ENCODE results near the gene FIGN. TPM values are rescaled to one million over a fixed set of nuclear protein-coding genes. Genes with fewer than 3 reads are reported as not detected.

The FIGN gene
- total RNA-seq, 1 donor, result 2.5 TPM

DNA sequence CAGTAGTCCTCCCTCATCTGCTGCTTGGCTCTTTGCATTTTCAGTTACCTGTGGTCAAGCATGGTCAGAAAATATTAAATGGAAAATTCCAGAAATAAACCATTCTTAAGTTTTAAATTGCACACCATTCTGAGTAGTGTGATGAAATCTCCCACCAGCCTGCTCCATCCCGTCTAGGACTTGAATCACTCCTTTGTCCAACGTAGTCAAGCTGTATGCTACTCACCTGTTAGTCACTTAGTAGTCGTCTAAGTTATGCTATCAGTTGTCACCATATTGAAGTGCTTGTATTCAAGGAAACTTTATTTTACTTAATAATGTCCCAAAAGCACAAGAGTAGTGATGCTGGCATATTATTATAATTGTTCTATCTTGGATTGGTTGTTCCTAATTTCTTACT is 172.5 kb downstream of the FIGN start:
- Histone ChIP-seq H3K4me1 (ENCODE audit: insufficient read depth, low read length) (no peaks in the 10 kb centered on the region), H3K27ac (ENCODE audit: low read depth, low read length) (no peak overlapping the region), H4K20me1 (ENCODE audit: insufficient read depth, low read length) (no peaks in the 10 kb centered on the region), H3K9me3 (ENCODE audit: low read depth, low read length) (no peaks in the 10 kb centered on the region), H3K4me3 (ENCODE audit: insufficient read depth, low read length) (no peak overlapping the region), H3K36me3 (ENCODE audit: insufficient read depth, low read length) (no peaks in the 10 kb centered on the region), H3K4me2 (ENCODE audit: insufficient read depth, low read length) (no peak overlapping the region), H3K27me3 (ENCODE audit: insufficient read depth, low read length) (no peaks in the 10 kb centered on the region), H3K79me2 (ENCODE audit: insufficient read depth, low read length) (no peaks in the 10 kb centered on the region), H2AFZ (ENCODE audit: low read length) (no peak overlapping the region)
- no peak for DNase-seq (ENCODE audit: insufficient read length, low spot score, missing footprints)
- TF ChIP-seq, protein P1, sequence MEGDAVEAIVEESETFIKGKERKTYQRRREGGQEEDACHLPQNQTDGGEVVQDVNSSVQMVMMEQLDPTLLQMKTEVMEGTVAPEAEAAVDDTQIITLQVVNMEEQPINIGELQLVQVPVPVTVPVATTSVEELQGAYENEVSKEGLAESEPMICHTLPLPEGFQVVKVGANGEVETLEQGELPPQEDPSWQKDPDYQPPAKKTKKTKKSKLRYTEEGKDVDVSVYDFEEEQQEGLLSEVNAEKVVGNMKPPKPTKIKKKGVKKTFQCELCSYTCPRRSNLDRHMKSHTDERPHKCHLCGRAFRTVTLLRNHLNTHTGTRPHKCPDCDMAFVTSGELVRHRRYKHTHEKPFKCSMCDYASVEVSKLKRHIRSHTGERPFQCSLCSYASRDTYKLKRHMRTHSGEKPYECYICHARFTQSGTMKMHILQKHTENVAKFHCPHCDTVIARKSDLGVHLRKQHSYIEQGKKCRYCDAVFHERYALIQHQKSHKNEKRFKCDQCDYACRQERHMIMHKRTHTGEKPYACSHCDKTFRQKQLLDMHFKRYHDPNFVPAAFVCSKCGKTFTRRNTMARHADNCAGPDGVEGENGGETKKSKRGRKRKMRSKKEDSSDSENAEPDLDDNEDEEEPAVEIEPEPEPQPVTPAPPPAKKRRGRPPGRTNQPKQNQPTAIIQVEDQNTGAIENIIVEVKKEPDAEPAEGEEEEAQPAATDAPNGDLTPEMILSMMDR (IDR thresholded peaks at IDR 0.05; ENCODE audit: extremely low read depth, low read depth, low read length), result no peak

DNA sequence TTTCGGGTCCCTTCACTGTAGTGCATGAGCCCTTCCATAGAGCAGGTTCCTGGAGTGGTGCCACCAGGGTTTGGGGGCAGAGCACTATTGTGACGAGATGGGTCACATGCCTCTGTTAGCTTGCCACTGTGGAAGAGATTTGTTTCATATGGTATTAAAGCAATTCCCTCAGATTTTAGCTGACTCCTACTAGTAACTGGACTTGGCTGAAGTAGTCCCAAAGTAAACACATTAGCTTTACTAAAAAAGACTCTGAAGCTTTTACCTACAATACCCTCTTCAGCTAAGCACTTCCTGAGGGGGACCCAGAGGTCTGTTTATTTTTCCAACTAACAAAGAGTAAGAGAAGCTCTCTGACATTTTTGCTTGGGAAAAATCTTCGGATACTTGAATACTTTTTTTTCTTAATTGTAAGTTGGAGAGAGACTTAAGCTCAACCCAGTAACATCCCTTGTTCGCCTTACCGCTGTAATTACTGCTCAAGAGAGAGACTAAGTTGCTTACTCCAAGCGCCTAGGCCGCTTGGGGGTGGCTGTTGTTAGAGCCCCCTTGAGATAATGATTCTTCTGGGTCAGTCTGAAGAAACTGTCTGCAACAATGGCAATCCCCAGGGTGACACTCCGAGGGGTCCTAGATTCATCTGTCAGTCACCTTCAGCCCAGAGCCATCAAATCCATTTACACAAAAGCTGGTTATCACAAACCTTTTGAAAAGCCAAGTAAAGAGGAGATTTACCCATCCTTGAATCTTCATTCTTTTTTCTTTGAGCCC is 177.4 kb downstream of the FIGN start:
- Histone ChIP-seq H3K27me3 (ENCODE audit: insufficient read depth, low read length) (no peaks in the 10 kb centered on the region), H3K36me3 (ENCODE audit: insufficient read depth, low read length) (no peaks in the 10 kb centered on the region), H3K4me2 (ENCODE audit: insufficient read depth, low read length) (no peak overlapping the region), H4K20me1 (ENCODE audit: insufficient read depth, low read length) (no peaks in the 10 kb centered on the region), H3K4me1 (ENCODE audit: insufficient read depth, low read length) (peaks cover 8% of the 10 kb centered on the region), H2AFZ (ENCODE audit: low read length) (no peak overlapping the region), H3K4me3 (ENCODE audit: insufficient read depth, low read length) (no peak overlapping the region), H3K9me3 (ENCODE audit: low read depth, low read length) (no peaks in the 10 kb centered on the region), H3K27ac (ENCODE audit: low read depth, low read length) (no peak overlapping the region), H3K79me2 (ENCODE audit: insufficient read depth, low read length) (no peaks in the 10 kb centered on the region)
- TF ChIP-seq, protein P1 (IDR thresholded peaks at IDR 0.05; ENCODE audit: extremely low read depth, low read depth, low read length), result no peak
- no peak for DNase-seq (ENCODE audit: insufficient read length, low spot score, missing footprints)

DNA sequence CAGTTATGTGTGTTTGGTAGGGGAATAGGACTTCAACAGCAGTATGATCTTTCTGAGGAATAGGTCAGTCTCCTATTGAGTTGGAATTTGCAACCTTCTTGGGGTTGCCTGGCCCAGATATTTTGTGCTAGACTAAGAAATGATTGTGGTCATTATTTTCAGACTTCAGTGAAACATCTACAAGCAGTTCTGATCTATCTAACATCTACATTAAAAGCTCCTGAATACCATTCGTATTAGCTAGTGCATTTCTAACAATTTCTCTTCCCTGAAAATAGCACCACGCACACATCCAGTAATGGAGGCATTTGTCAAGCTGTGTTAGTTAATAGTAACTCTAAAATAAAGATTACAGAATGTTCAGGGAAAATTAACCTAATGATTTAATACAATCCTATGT is 179.3 kb downstream of the FIGN start:
- DNase-seq (ENCODE audit: insufficient read length, low spot score, missing footprints), result peak; percentile 6

DNA sequence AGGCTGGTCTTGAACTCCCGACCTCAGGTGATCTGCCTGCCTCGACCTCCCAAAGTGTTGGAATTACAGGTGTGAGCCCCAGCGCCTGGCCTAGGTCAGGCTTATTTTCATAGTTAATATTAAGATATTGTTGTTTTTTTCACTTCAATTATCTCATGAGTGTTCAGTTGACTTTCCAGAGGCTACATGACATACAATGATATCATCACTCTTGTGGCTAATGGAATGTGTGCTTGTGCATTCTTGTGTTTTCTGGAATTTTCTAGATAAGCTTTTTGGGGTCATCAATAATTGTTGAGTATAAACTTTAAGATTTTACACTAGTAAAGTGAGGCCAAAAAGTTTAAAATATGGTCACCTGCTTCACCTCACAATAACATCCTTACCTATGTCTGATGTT is 180.9 kb downstream of the FIGN start:
- no peak overlapping the region for H3K4me3 ChIP-seq (ENCODE audit: insufficient read depth, low read length)
- no peak for DNase-seq (ENCODE audit: insufficient read length, low spot score, missing footprints)
- no peaks in the 10 kb centered on the region for H3K9me3 ChIP-seq (ENCODE audit: low read depth, low read length)
- no peaks in the 10 kb centered on the region for H3K36me3 ChIP-seq (ENCODE audit: insufficient read depth, low read length)
- H3K79me2 ChIP-seq (ENCODE audit: insufficient read depth, low read length), result no peaks in the 10 kb centered on the region
- H2AFZ ChIP-seq (ENCODE audit: low read length), result no peak overlapping the region
- no peak overlapping the region for H3K4me2 ChIP-seq (ENCODE audit: insufficient read depth, low read length)
- no peaks in the 10 kb centered on the region for H3K27me3 ChIP-seq (ENCODE audit: insufficient read depth, low read length)
- no peaks in the 10 kb centered on the region for H4K20me1 ChIP-seq (ENCODE audit: insufficient read depth, low read length)
- TF ChIP-seq, protein P1 (IDR thresholded peaks at IDR 0.05; ENCODE audit: extremely low read depth, low read depth, low read length), result no peak
- H3K27ac ChIP-seq (ENCODE audit: low read depth, low read length), result no peak overlapping the region
- peaks cover 8% of the 10 kb centered on the region for H3K4me1 ChIP-seq (ENCODE audit: insufficient read depth, low read length)

More for the DNA sequence above, 179.3 kb downstream of the FIGN start:
- no peaks in the 10 kb centered on the region for H4K20me1 ChIP-seq (ENCODE audit: insufficient read depth, low read length)
- no peak overlapping the region for H3K27ac ChIP-seq (ENCODE audit: low read depth, low read length)
- no peak overlapping the region for H3K4me2 ChIP-seq (ENCODE audit: insufficient read depth, low read length)
- TF ChIP-seq, protein P1 (IDR thresholded peaks at IDR 0.05; ENCODE audit: extremely low read depth, low read depth, low read length), result no peak
- H3K4me3 ChIP-seq (ENCODE audit: insufficient read depth, low read length), result no peak overlapping the region
- peaks cover 8% of the 10 kb centered on the region for H3K4me1 ChIP-seq (ENCODE audit: insufficient read depth, low read length)
- no peaks in the 10 kb centered on the region for H3K36me3 ChIP-seq (ENCODE audit: insufficient read depth, low read length)
- no peaks in the 10 kb centered on the region for H3K79me2 ChIP-seq (ENCODE audit: insufficient read depth, low read length)
- H3K9me3 ChIP-seq (ENCODE audit: low read depth, low read length), result no peaks in the 10 kb centered on the region
- no peaks in the 10 kb centered on the region for H3K27me3 ChIP-seq (ENCODE audit: insufficient read depth, low read length)
- no peak overlapping the region for H2AFZ ChIP-seq (ENCODE audit: low read length)
